ENCODE measurements around the gene TLR7.

DNA sequence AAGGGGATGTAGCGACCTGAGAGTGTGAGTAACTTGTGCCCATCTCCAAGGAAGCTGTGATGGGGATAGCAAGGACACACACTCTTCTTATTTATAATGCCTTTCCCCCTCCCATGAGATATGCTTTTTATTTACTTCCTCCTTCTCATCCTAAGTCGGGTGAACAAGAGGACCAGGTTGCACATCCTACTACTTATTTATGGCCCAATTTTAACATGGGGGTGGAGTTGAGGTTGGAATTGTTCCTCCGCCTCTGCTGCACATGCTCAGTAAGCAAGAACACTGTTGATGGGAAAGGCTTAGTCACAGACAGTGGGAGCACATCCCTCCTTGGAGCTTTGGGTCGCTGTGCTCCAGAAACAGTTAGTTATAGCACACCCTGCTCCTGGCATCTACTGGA is 24.3 kb downstream of the TLR7 start:
- TF ChIP-seq REST (IDR thresholded peaks at IDR 0.05), result no peak
- no peak for TF ChIP-seq POLR2A (IDR thresholded peaks at IDR 0.05; ENCODE audit: low read length)

Measured in A549 (cell line).